Naive B cell (primary cell): ENCODE data around the gene LRIT1. TPM values are rescaled to one million over a fixed set of nuclear protein-coding genes. Genes with fewer than 3 reads are reported as not detected.

ENCODE experiments used
- ATAC-seq, 2 donors: fragments of 150-1000 bp; cut with Tn5 transposase; 2 replicates each; pipeline ENCODE4 v1.10.0; 2021; ENCODE audit warnings: low read depth in 2 of 2, mild to moderate bottlenecking in 2 of 2, moderate library complexity in 2 of 2
- DNase-seq: peaks from one replicate; pipeline ENCODE4 v3.0.0; 2022
- H3K27ac Mint-ChIP-seq, 6 donors: one replicate each; pipeline ENCODE4 v1.8.0; 2020 to 2022; ENCODE audit warnings: mild to moderate bottlenecking in 6 of 6, mixed read lengths in 6 of 6, moderate library complexity in 5 of 6, inconsistent platforms in 2 of 6
- H3K27me3 Mint-ChIP-seq, 3 donors: one replicate each; pipeline ENCODE4 v1.8.0; 2021 to 2022; ENCODE audit warnings: mixed read lengths in 3 of 3, mild to moderate bottlenecking in 1 of 3
- H3K36me3 Mint-ChIP-seq, 2 donors: one replicate each; pipeline ENCODE4 v1.8.0; 2020 to 2022; ENCODE audit warnings: mixed read lengths in 2 of 2, inconsistent platforms in 1 of 2, mild to moderate bottlenecking in 1 of 2
- H3K4me1 Mint-ChIP-seq, 3 donors: one replicate each; pipeline ENCODE4 v1.8.0; 2020 to 2022; ENCODE audit warnings: mixed read lengths in 3 of 3, inconsistent platforms in 1 of 3, mild to moderate bottlenecking in 1 of 3, moderate library complexity in 1 of 3
- H3K4me3 Mint-ChIP-seq, 8 donors: one replicate each; pipeline ENCODE4 v1.8.0; 2020 to 2022; ENCODE audit warnings: mild to moderate bottlenecking in 8 of 8, mixed read lengths in 8 of 8, moderate library complexity in 8 of 8, inconsistent platforms in 2 of 8
- H3K9me3 Mint-ChIP-seq, 7 donors: one replicate each; pipeline ENCODE4 v1.8.0; 2020 to 2022; ENCODE audit warnings: mixed read lengths in 7 of 7, mild to moderate bottlenecking in 5 of 7, inconsistent platforms in 2 of 7, moderate library complexity in 1 of 7
- polyA plus RNA-seq, 6 donors: library from polyadenylated mRNA; unstranded; fragments of 300-500 nt; fragmentation: Illumina TruSeq; gene quantifications; one replicate each; pipeline ENCODE4 v1.2.3, GENCODE V29; 2021; ENCODE audit warnings: low read depth in 6 of 6

LRIT1 gene
- polyA plus RNA-seq, 6 donors from 2014 or later, result not detected

GRCh38 chr10:84217746-84218145 lies 23.6 kb downstream of the LRIT1 start:
- peaks cover 0 to 6% (median 0%) of the 10 kb centered on the region in 3 donors for H3K4me1 Mint-ChIP-seq
- H3K27ac Mint-ChIP-seq, result no peak overlapping the region
- no peak for ATAC-seq
- DNase-seq, result no peak
- peaks cover 0 to 8% of the 10 kb centered on the region in 2 donors for H3K36me3 Mint-ChIP-seq
- peaks cover 21 to 38% (median 23%) of the 10 kb centered on the region in 3 donors for H3K27me3 Mint-ChIP-seq
- no peak overlapping the region for H3K4me3 Mint-ChIP-seq
- H3K9me3 Mint-ChIP-seq, result peaks cover 0 to 11% (median 5%) of the 10 kb centered on the region in 7 donors

GRCh38 chr10:84216834-84217233 lies 24.5 kb downstream of the LRIT1 start:
- H3K9me3 Mint-ChIP-seq, result peaks cover 0 to 11% (median 5%) of the 10 kb centered on the region in 7 donors
- H3K4me3 Mint-ChIP-seq, result no peak overlapping the region
- H3K4me1 Mint-ChIP-seq, result peaks cover 0 to 6% (median 0%) of the 10 kb centered on the region in 3 donors
- DNase-seq (no peak), ATAC-seq (no peak)
- H3K27me3 Mint-ChIP-seq, result peaks cover 21 to 36% (median 24%) of the 10 kb centered on the region in 3 donors
- H3K27ac Mint-ChIP-seq, result no peak overlapping the region
- peaks cover 0 to 8% of the 10 kb centered on the region in 2 donors for H3K36me3 Mint-ChIP-seq

- ATAC-seq (no peak), DNase-seq (no peak)
- H3K4me3 Mint-ChIP-seq, result peak overlapping the region in 1 of 8 donors; percentile 51
- H3K36me3 Mint-ChIP-seq, result peaks cover 0 to 8% of the 10 kb centered on the region in 2 donors
- no peak overlapping the region for H3K27ac Mint-ChIP-seq
- peaks cover 0 to 6% (median 0%) of the 10 kb centered on the region in 3 donors for H3K4me1 Mint-ChIP-seq
- peaks cover 16 to 34% (median 26%) of the 10 kb centered on the region in 3 donors for H3K27me3 Mint-ChIP-seq
- H3K9me3 Mint-ChIP-seq, result peaks cover 0 to 7% (median 5%) of the 10 kb centered on the region in 7 donors
Measured at GRCh38 chr10:84214612-84215235, 26.6 kb downstream of the LRIT1 start.

- Mint-ChIP-seq H3K4me3 (peak overlapping the region in 1 of 8 donors; percentile 51), H3K36me3 (peaks cover 0 to 2% of the 10 kb centered on the region in 2 donors), H3K27ac (no peak overlapping the region), H3K4me1 (peaks cover 0 to 6% (median 0%) of the 10 kb centered on the region in 3 donors), H3K9me3 (peaks cover 0 to 1% (median 0%) of the 10 kb centered on the region in 7 donors), H3K27me3 (peaks cover 17 to 34% (median 26%) of the 10 kb centered on the region in 3 donors)
- ATAC-seq (no peak), DNase-seq (no peak)
Measured at GRCh38 chr10:84214046-84214572, 27.2 kb downstream of the LRIT1 start.

- Mint-ChIP-seq H3K4me3 (no peak overlapping the region), H3K9me3 (no peaks in the 10 kb centered on the region), H3K4me1 (peaks cover 0 to 6% (median 0%) of the 10 kb centered on the region in 3 donors), H3K27ac (no peak overlapping the region), H3K36me3 (no peaks in the 10 kb centered on the region), H3K27me3 (peaks cover 23 to 40% (median 30%) of the 10 kb centered on the region in 3 donors)
- DNase-seq (no peak), ATAC-seq (no peak)
Measured at GRCh38 chr10:84213076-84213475, 28.3 kb downstream of the LRIT1 start.

GRCh38 chr10:84212014-84212413 lies 29.3 kb downstream of the LRIT1 start:
- ATAC-seq, result no peak
- peaks cover 0 to 1% (median 0%) of the 10 kb centered on the region in 7 donors for H3K9me3 Mint-ChIP-seq
- peak overlapping the region in 1 of 6 donors; percentile 5 for H3K27ac Mint-ChIP-seq
- DNase-seq, result no peak
- H3K4me1 Mint-ChIP-seq, result peaks cover 0 to 6% (median 0%) of the 10 kb centered on the region in 3 donors
- peaks cover 22 to 50% (median 38%) of the 10 kb centered on the region in 3 donors for H3K27me3 Mint-ChIP-seq
- no peak overlapping the region for H3K4me3 Mint-ChIP-seq
- H3K36me3 Mint-ChIP-seq, result no peaks in the 10 kb centered on the region

GRCh38 chr10:84211566-84211965 lies 29.8 kb downstream of the LRIT1 start:
- Mint-ChIP-seq H3K27me3 (peaks cover 26 to 54% (median 43%) of the 10 kb centered on the region in 3 donors), H3K9me3 (peaks cover 0 to 1% (median 0%) of the 10 kb centered on the region in 7 donors), H3K36me3 (no peaks in the 10 kb centered on the region), H3K27ac (no peak overlapping the region), H3K4me3 (no peak overlapping the region), H3K4me1 (peaks cover 0 to 6% (median 0%) of the 10 kb centered on the region in 3 donors)
- no peak for ATAC-seq
- DNase-seq, result no peak

GRCh38 chr10:84208023-84208422 lies 33.3 kb downstream of the LRIT1 start:
- Mint-ChIP-seq H3K4me3 (no peak overlapping the region), H3K36me3 (no peaks in the 10 kb centered on the region), H3K27ac (no peak overlapping the region), H3K9me3 (peaks cover 0 to 1% (median 0%) of the 10 kb centered on the region in 7 donors), H3K27me3 (peaks cover 33 to 49% (median 36%) of the 10 kb centered on the region in 3 donors), H3K4me1 (no peaks in the 10 kb centered on the region)
- DNase-seq (no peak), ATAC-seq (no peak)

GRCh38 chr10:84205853-84206525 lies 35.4 kb downstream of the LRIT1 start:
- Mint-ChIP-seq H3K4me1 (no peaks in the 10 kb centered on the region), H3K4me3 (no peak overlapping the region), H3K27ac (no peak overlapping the region), H3K36me3 (no peaks in the 10 kb centered on the region), H3K27me3 (peaks cover 26 to 32% (median 27%) of the 10 kb centered on the region in 3 donors), H3K9me3 (peaks cover 0 to 1% (median 0%) of the 10 kb centered on the region in 7 donors)
- no peak for DNase-seq
- ATAC-seq, result no peak

- ATAC-seq, result peak; percentile 50 to 57
- Mint-ChIP-seq H3K9me3 (peaks cover 0 to 1% (median 0%) of the 10 kb centered on the region in 7 donors), H3K36me3 (no peaks in the 10 kb centered on the region), H3K27ac (no peak overlapping the region), H3K4me3 (no peak overlapping the region), H3K27me3 (peaks cover 23 to 35% (median 32%) of the 10 kb centered on the region in 3 donors), H3K4me1 (no peaks in the 10 kb centered on the region)
- DNase-seq, result peak; percentile 24
Measured at GRCh38 chr10:84205049-84205852, 36.1 kb downstream of the LRIT1 start.

GRCh38 chr10:84204610-84205009 lies 36.7 kb downstream of the LRIT1 start:
- peaks cover 0 to 1% (median 0%) of the 10 kb centered on the region in 7 donors for H3K9me3 Mint-ChIP-seq
- H3K27ac Mint-ChIP-seq, result no peak overlapping the region
- H3K27me3 Mint-ChIP-seq, result peaks cover 23 to 37% (median 32%) of the 10 kb centered on the region in 3 donors

GRCh38 chr10:84204122-84204521 lies 37.2 kb downstream of the LRIT1 start:
- H3K27ac Mint-ChIP-seq, result peak overlapping the region in 1 of 6 donors; percentile 59
- DNase-seq, result no peak
- H3K36me3 Mint-ChIP-seq, result no peaks in the 10 kb centered on the region
- H3K4me1 Mint-ChIP-seq, result no peaks in the 10 kb centered on the region
- peaks cover 27 to 36% (median 32%) of the 10 kb centered on the region in 3 donors for H3K27me3 Mint-ChIP-seq
- H3K9me3 Mint-ChIP-seq, result peaks cover 0 to 1% (median 0%) of the 10 kb centered on the region in 7 donors
- no peak for ATAC-seq
- H3K4me3 Mint-ChIP-seq, result no peak overlapping the region

More at GRCh38 chr10:84204610-84205009, 36.7 kb downstream of the LRIT1 start:
- Mint-ChIP-seq H3K36me3 (no peaks in the 10 kb centered on the region), H3K4me1 (no peaks in the 10 kb centered on the region), H3K4me3 (no peak overlapping the region)
- ATAC-seq (no peak), DNase-seq (no peak)

GRCh38 chr10:84202349-84202748 lies 39.0 kb downstream of the LRIT1 start:
- no peak for ATAC-seq
- H3K4me1 Mint-ChIP-seq, result no peaks in the 10 kb centered on the region
- H3K36me3 Mint-ChIP-seq, result no peaks in the 10 kb centered on the region
- peaks cover 0 to 1% (median 0%) of the 10 kb centered on the region in 7 donors for H3K9me3 Mint-ChIP-seq
- peaks cover 27 to 41% (median 30%) of the 10 kb centered on the region in 3 donors for H3K27me3 Mint-ChIP-seq
- H3K27ac Mint-ChIP-seq, result peak overlapping the region in 1 of 6 donors; percentile 15
- DNase-seq, result no peak
- no peak overlapping the region for H3K4me3 Mint-ChIP-seq
